ENCODE measurements around the gene WDR72. TPM values are rescaled to one million over a fixed set of nuclear protein-coding genes. Genes with fewer than 3 reads are reported as not detected.

WDR72 gene
- total and polyA plus RNA-seq, 2 of the 4 experiments (the other 2 are of a cell fraction) = not detected

GRCh38 chr15:53506370-53506769 lies 253.1 kb downstream of the WDR72 start:
- dilution Hi-C loops (cut with HindIII; ENCODE audit: low sequenced_read_pairs, unreplicated experiment) = no loop called here
- H2BK5ac ChIP-seq (ENCODE audit: low read depth, low read length, poor library complexity, severe bottlenecking) = no peak overlapping the region
- no peak overlapping the region for H4K8ac ChIP-seq (ENCODE audit: low read depth in 2 of 2, low read length in 2 of 2)

More at GRCh38 chr15:53506370-53506769, 253.1 kb downstream of the WDR72 start:
- H4K5ac ChIP-seq (ENCODE audit: low read depth, low read length) = no peak overlapping the region
- no peaks in the 10 kb centered on the region for H3K9me1 ChIP-seq (ENCODE audit: insufficient read depth, low read length)
- no peaks in the 10 kb centered on the region for H3K4me1 ChIP-seq (ENCODE audit: control insufficient read depth, insufficient read depth, low read length)
- TF ChIP-seq FOS (IDR thresholded peaks at IDR 0.05; ENCODE audit: low read depth, low read length) (no peak), USF2 (IDR thresholded peaks at IDR 0.05; ENCODE audit: low read depth, low read length) (no peak), MAZ (IDR thresholded peaks at IDR 0.05; ENCODE audit: borderline replicate concordance, low read depth, low read length) (no peak), MXI1 (IDR thresholded peaks at IDR 0.05; ENCODE audit: borderline replicate concordance, low read depth, low read length) (no peak), RFX5 (IDR thresholded peaks at IDR 0.05; ENCODE audit: low read depth, low read length) (no peak), RAD21 (IDR thresholded peaks at IDR 0.05; ENCODE audit: low read length) (no peak), RCOR1 (IDR thresholded peaks at IDR 0.05; ENCODE audit: insufficient replicate concordance, low read length) (no peak), CEBPB (IDR thresholded peaks at IDR 0.05; ENCODE audit: low read depth, low read length) (no peak), MAFK (IDR thresholded peaks at IDR 0.05; ENCODE audit: low read depth, low read length) (no peak), BHLHE40 (IDR thresholded peaks at IDR 0.05; ENCODE audit: low read depth, low read length) (no peak), POLR2A (IDR thresholded peaks at IDR 0.05; ENCODE audit: low read depth, low read length) (no peak), NFE2L2 (IDR thresholded peaks at IDR 0.05; ENCODE audit: low read depth, low read length) (no peak), ELK1 (IDR thresholded peaks at IDR 0.05; ENCODE audit: borderline replicate concordance, low read depth, low read length) (no peak), SMC3 (IDR thresholded peaks at IDR 0.05; ENCODE audit: low read depth, low read length) (no peak), CHD1 (IDR thresholded peaks at IDR 0.05; ENCODE audit: low read depth, low read length) (no peak)
- TF ChIP-seq, protein P1, sequence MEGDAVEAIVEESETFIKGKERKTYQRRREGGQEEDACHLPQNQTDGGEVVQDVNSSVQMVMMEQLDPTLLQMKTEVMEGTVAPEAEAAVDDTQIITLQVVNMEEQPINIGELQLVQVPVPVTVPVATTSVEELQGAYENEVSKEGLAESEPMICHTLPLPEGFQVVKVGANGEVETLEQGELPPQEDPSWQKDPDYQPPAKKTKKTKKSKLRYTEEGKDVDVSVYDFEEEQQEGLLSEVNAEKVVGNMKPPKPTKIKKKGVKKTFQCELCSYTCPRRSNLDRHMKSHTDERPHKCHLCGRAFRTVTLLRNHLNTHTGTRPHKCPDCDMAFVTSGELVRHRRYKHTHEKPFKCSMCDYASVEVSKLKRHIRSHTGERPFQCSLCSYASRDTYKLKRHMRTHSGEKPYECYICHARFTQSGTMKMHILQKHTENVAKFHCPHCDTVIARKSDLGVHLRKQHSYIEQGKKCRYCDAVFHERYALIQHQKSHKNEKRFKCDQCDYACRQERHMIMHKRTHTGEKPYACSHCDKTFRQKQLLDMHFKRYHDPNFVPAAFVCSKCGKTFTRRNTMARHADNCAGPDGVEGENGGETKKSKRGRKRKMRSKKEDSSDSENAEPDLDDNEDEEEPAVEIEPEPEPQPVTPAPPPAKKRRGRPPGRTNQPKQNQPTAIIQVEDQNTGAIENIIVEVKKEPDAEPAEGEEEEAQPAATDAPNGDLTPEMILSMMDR (conservative IDR thresholded peaks at IDR 0.05; ENCODE audit: low read depth, low read length) = no peak
- no peaks in the 10 kb centered on the region for H3K27me3 ChIP-seq (ENCODE audit: control insufficient read depth, insufficient read depth, low read length)
- H3K9me3 ChIP-seq (ENCODE audit: control insufficient read depth, insufficient read depth, low read length) = peaks cover 8% of the 10 kb centered on the region
- no peaks in the 10 kb centered on the region for H4K20me1 ChIP-seq (ENCODE audit: insufficient read depth, low read length)
- in situ Hi-C loops (cut with MboI; ENCODE audit: low sequenced_read_pairs) (no loop called here), intact Hi-C loops (cut with micrococcal nuclease) (no loop called here)
- no peak overlapping the region for H2AK5ac ChIP-seq (ENCODE audit: low read depth, low read length)
- no peak overlapping the region for H3K4me2 ChIP-seq (ENCODE audit: low read depth, low read length)
- no peak overlapping the region for H3K9ac ChIP-seq (ENCODE audit: low read depth, low read length)
- DNase-seq = no peak
- H2BK20ac ChIP-seq (ENCODE audit: low read depth, low read length) = no peak overlapping the region
- H4K91ac ChIP-seq (ENCODE audit: insufficient read depth, low read depth, low read length) = no peak overlapping the region
- no peak overlapping the region for H2AK9ac ChIP-seq (replicated peaks; ENCODE audit: low read depth, low read length, poor library complexity)
- no peak overlapping the region for H3K18ac ChIP-seq (ENCODE audit: low read depth, low read length)
- no CpG with 5 or more reads among the region's 2 CpGs for WGBS, 2 experiments (ENCODE audit: extremely low coverage in 2 of 2, insufficient read length in 1 of 2)
- H2BK120ac ChIP-seq (ENCODE audit: low read depth, low read length) = no peak overlapping the region
- no peak overlapping the region for H2BK15ac ChIP-seq (ENCODE audit: low read depth, low read length)
- no peaks in the 10 kb centered on the region for H3K79me1 ChIP-seq (ENCODE audit: low read depth in 1 of 2, low read length in 2 of 2)
- H3K4me3 ChIP-seq (ENCODE audit: insufficient read depth, low read depth, low read length) = no peak overlapping the region
- H2AFZ ChIP-seq (replicated peaks; ENCODE audit: low read length, poor library complexity) = no peak overlapping the region
- no peak for ATAC-seq (ENCODE audit: low read depth)
- no TSS peak for BruUV-seq (replicated peaks)
- no peak overlapping the region for H3K56ac ChIP-seq (ENCODE audit: extremely low read depth, insufficient read depth, low read length)
- no peak overlapping the region for H3K27ac ChIP-seq (ENCODE audit: insufficient read depth, low read length)
- H3K14ac ChIP-seq (replicated peaks; ENCODE audit: low read depth, low read length) = no peak overlapping the region
- no peaks in the 10 kb centered on the region for H3K36me3 ChIP-seq (ENCODE audit: control insufficient read depth, insufficient read depth, low read length)
- ChIA-PET POLR2A (ENCODE audit: unreplicated experiment) (no interaction called here), CTCF (no interaction called here)
- H3K4ac ChIP-seq (ENCODE audit: low read depth, low read length) = no peak overlapping the region
- no peak overlapping the region for H3K23ac ChIP-seq (ENCODE audit: low read depth, low read length)

Measured in IMR-90 (cell line).